HepG2 (cell line): ENCODE data around the gene UCKL1. TPM values are rescaled to one million over a fixed set of nuclear protein-coding genes. Genes with fewer than 3 reads are reported as not detected.

ENCODE experiments used
- ATAC-seq: fragments of 200-7000 bp; cut with Tn5 transposase; 3 replicates; pipeline ENCODE4 v1.9.1; 2020; ENCODE audit warnings: mild to moderate bottlenecking, moderate library complexity
- BruUV-seq: library from RNA; stranded (reverse); fragments of 400-500 nt; replicated peaks from 2 replicates; lab custom pipeline; 2021; lab: Mats Ljungman, UMichigan
- CTCF ChIA-PET: fragments of 300-600 bp; formaldehyde crosslinking; extraction: SDS; loops from one replicate; lab custom pipeline; 2021; ENCODE audit warnings: low total read pairs, inconsistent platforms, low intra/inter-chr PET ratio; lab: Yijun Ruan, JAX
- POLR2A ChIA-PET: fragments of 350-600 bp; sonication (Branson Sonifier 250); formaldehyde crosslinking; loops from one replicate; lab custom pipeline; 2020; ENCODE audit warnings: antibody characterized with exemption, inconsistent platforms; lab: Yijun Ruan, JAX
- DNase-seq: peaks from one replicate; pipeline ENCODE4 v3.0.0-alpha.2; 2015; ENCODE audit warnings: low spot score
- FAIRE-seq: peaks from 3 replicates; lab custom pipeline; 2011; peaks lifted over from hg19 to GRCh38; lab: Jason Lieb, UNC
- H2AFZ ChIP-seq: one replicate; pipeline ENCODE4 v1.6.1; 2011; ENCODE audit warnings: low read length, inconsistent platforms
- H3K27ac ChIP-seq: fragments of 300-600 bp; 3 replicates; pipeline ENCODE4 v1.8.0; 2011; ENCODE audit warnings: mixed run types, mild to moderate bottlenecking, mixed read lengths, low read length, inconsistent platforms; ENCODE audit not compliant: insufficient read depth; ENCODE audit errors: extremely low read length
- H3K27me3 ChIP-seq, 2 experiments: fragments of 200-600 bp in 1 of 2; 2 replicates in 1 of 2; 3 replicates in 1 of 2; pipeline versions ENCODE4 v1.6.0 to v1.8.0; 2011; ENCODE audit warnings: low read length in 2 of 2, mild to moderate bottlenecking in 2 of 2, moderate library complexity in 2 of 2, inconsistent platforms in 1 of 2; ENCODE audit not compliant: insufficient read depth in 2 of 2, control insufficient read depth in 1 of 2
- H3K36me3 ChIP-seq, 2 experiments: fragments of 200-600 bp in 1 of 2; replicated peaks in 1 of 2; 2 replicates in 1 of 2; 3 replicates in 1 of 2; pipeline versions ENCODE4 v1.5.1 to v1.8.0; 2011; ENCODE audit warnings: low read length in 2 of 2, inconsistent platforms in 1 of 2; ENCODE audit not compliant: insufficient read depth in 2 of 2, control insufficient read depth in 1 of 2
- H3K4me1 ChIP-seq: 2 replicates; pipeline ENCODE4 v1.5.1; 2012; ENCODE audit warnings: low read length, inconsistent platforms; ENCODE audit not compliant: insufficient read depth
- H3K4me2 ChIP-seq: 2 replicates; pipeline ENCODE4 v1.6.0; 2011; ENCODE audit warnings: low read depth, low read length, inconsistent platforms
- H3K4me3 ChIP-seq, 3 experiments: fragments of 200-600 bp in 1 of 3; sonication (generic), shearing (Covaris generic) in 1 of 3; replicated peaks in 1 of 3; 2 replicates each; pipeline ENCODE4 v1.5.1; 2011 to 2016; ENCODE audit warnings: low read length in 3 of 3, inconsistent platforms in 2 of 3, low read depth in 2 of 3, mild to moderate bottlenecking in 2 of 3, control low read depth in 1 of 3, mixed read lengths in 1 of 3; ENCODE audit not compliant: insufficient read depth in 1 of 3
- H3K79me2 ChIP-seq: one replicate; pipeline ENCODE4 v1.6.1; 2011; ENCODE audit warnings: low read length, inconsistent platforms; ENCODE audit not compliant: insufficient read depth
- H3K9ac ChIP-seq: 2 replicates; pipeline ENCODE4 v1.6.0; 2011; ENCODE audit warnings: mild to moderate bottlenecking, low read depth, low read length, inconsistent platforms; ENCODE audit not compliant: insufficient read depth
- H3K9me3 ChIP-seq: 2 replicates; pipeline ENCODE4 v1.5.1; 2012; ENCODE audit warnings: mild to moderate bottlenecking, low read length
- H4K20me1 ChIP-seq: 2 replicates; pipeline ENCODE4 v1.6.0; 2011; ENCODE audit warnings: inconsistent platforms, mild to moderate bottlenecking, low read length, moderate library complexity; ENCODE audit not compliant: insufficient read depth
- AGO2 ChIP-seq: fragments of 200-400 bp; formaldehyde crosslinking; optimal IDR thresholded peaks from 2 replicates; pipeline ENCODE3; 2017; ENCODE audit warnings: mild to moderate bottlenecking, low read depth, low read length, moderate library complexity
- AKAP8 ChIP-seq: sonication (generic); formaldehyde crosslinking; IDR thresholded peaks from 2 replicates; pipeline ENCODE4 v1.5.1; 2020; ENCODE audit warnings: mild to moderate bottlenecking, missing genetic modification reagents
- POLR2A ChIP-seq, 2 experiments: IDR thresholded peaks; 2 replicates each; pipeline ENCODE4 v1.6.1; 2011; ENCODE audit warnings: low read depth in 2 of 2, low read length in 2 of 2, mild to moderate bottlenecking in 1 of 2, moderate library complexity in 1 of 2; ENCODE audit not compliant: insufficient read depth in 1 of 2
- RBFOX2 ChIP-seq: fragments of 200-400 bp; formaldehyde crosslinking; IDR thresholded peaks from 2 replicates; pipeline ENCODE4 v1.6.1; 2017; ENCODE audit warnings: low read depth, mild to moderate bottlenecking, low read length
- RBM22 ChIP-seq: fragments of 200-400 bp; formaldehyde crosslinking; optimal IDR thresholded peaks from 2 replicates; pipeline ENCODE3; 2017; ENCODE audit warnings: mild to moderate bottlenecking, low read length, moderate library complexity
- SAFB2 ChIP-seq: sonication (generic); formaldehyde crosslinking; IDR thresholded peaks from 2 replicates; pipeline ENCODE4 v1.5.1; 2020; ENCODE audit warnings: missing genetic modification reagents, low read depth, mild to moderate bottlenecking, borderline replicate concordance
- SRSF1 ChIP-seq: fragments of 200-400 bp; formaldehyde crosslinking; optimal IDR thresholded peaks from 2 replicates; pipeline ENCODE3; 2017; ENCODE audit warnings: mild to moderate bottlenecking, low read depth, low read length, moderate library complexity
- ZNF768 ChIP-seq: sonication (generic); formaldehyde crosslinking; IDR thresholded peaks from 2 replicates; pipeline ENCODE4 v1.4.0; 2020; ENCODE audit warnings: missing genetic modification reagents
- ZNF773 ChIP-seq: sonication (generic); formaldehyde crosslinking; IDR thresholded peaks from 2 replicates; pipeline ENCODE4 v1.4.0; 2020; ENCODE audit warnings: missing genetic modification reagents, borderline replicate concordance
- WGBS: methylation state at CpG from one replicate; pipeline ENCODE4 v1.1.6; 2017; ENCODE audit warnings: low lambda C conversion rate; 5-methylcytosine and 5-hydroxymethylcytosine counted together
- in situ Hi-C: cut with HindIII; loops from 2 replicates; pipeline ENCODE4 v1.10.0; 2017; ENCODE audit warnings: low pct_unique_long_range_greater_than_20kb; ENCODE audit not compliant: extremely low pct_ligation_motif_present
- intact Hi-C: fragments of 100-400 bp; cut with micrococcal nuclease; formaldehyde crosslinking; loops from one replicate; pipeline ENCODE4 v1.10.0; 2022; ENCODE audit not compliant: unreplicated experiment
- polyA plus RNA-seq, 8 experiments: library from polyadenylated mRNA; depleted of rRNA in 3 of 8; stranded (reverse) in 7 of 8; unstranded in 1 of 8; fragments of >200 nt; fragmentation: Illumina TruSeq in 4 of 8; extraction: Trizol in 4 of 8; gene quantifications; 2 replicates each; pipeline versions ENCODE4 v1.2.1 to v1.2.3, GENCODE V29; 2011 to 2016; ENCODE audit warnings: low read depth in 4 of 8, missing spikeins in 1 of 8, mixed read lengths in 1 of 8; ENCODE audit not compliant: insufficient read depth in 1 of 8
- total RNA-seq, 5 experiments: library from RNA; depleted of rRNA; stranded (reverse); fragments of >200 nt; fragmentation: Illumina TruSeq; extraction: Trizol; gene quantifications; 2 replicates each; pipeline ENCODE4 v1.2.3, GENCODE V29; 2016; ENCODE audit warnings: low read depth in 1 of 5
- TF ChIP-seq, protein P1 (sequence below): sonication (generic); formaldehyde crosslinking; IDR thresholded peaks from 2 replicates; pipeline ENCODE4 v1.4.0; 2020; ENCODE audit warnings: missing genetic modification reagents
- TF ChIP-seq, protein P2 (sequence below): sonication (generic); formaldehyde crosslinking; IDR thresholded peaks from 2 replicates; pipeline ENCODE4 v1.8.0; 2022; ENCODE audit warnings: mild to moderate bottlenecking, missing genetic modification reagents, moderate library complexity

Gene UCKL1
- total and polyA plus RNA-seq, 2 of the 13 experiments (the other 11 are each of a cell fraction or from before 2014, with no cell fraction given): 50.2 to 126 TPM

DNA sequence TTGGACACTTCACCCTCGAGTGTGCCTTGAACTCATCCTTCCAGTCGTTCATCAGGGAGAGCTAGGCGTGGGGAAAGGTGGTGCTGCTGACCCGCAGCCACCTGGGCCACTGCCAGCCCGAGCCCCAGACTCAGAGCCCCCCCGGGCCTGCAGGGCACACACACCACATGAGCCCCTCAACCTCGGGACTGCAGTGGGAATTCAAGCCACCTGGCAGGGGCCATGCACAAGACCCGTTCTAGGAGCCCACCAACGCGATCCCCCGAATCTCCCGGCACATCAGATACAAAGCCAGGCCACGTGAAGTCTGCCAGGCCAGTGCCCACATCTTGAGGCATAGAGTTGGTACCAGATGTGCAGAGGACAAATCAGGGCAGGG, 10.7 kb upstream of the UCKL1 start:
- 93% methylated on average over 12 of the region's 13 CpGs for WGBS
- Histone ChIP-seq H3K9ac (no peak overlapping the region), H3K27me3 (no peaks in the 10 kb centered on the region), H3K4me1 (peaks cover 31% of the 10 kb centered on the region), H2AFZ (no peak overlapping the region), H3K36me3 (peaks cover 35 to 47% of the 10 kb centered on the region in 2 experiments), H3K27ac (no peak overlapping the region), H3K4me3 (no peak overlapping the region), H4K20me1 (no peaks in the 10 kb centered on the region), H3K79me2 (peaks cover 13% of the 10 kb centered on the region), H3K9me3 (no peaks in the 10 kb centered on the region), H3K4me2 (no peak overlapping the region)
- TF ChIP-seq ZNF768 (CRISPR knock-in tag) (0 out of 2 replicates have a peak, but pooled peaks have one; percentile 9), RBFOX2 (peak; percentile 64), POLR2A (IDR thresholded peaks at IDR 0.05; ENCODE audit: insufficient read depth in 1 of 2, low read depth in 2 of 2, low read length in 2 of 2) (peak in 1 of 2 experiments; percentile 28; a peak in 1 of 4 replicates), SRSF1 (no peak), AKAP8 (peak; percentile 40; the same call in 1 of the 2 replicates), RBM22 (peak; percentile 49), SAFB2 (CRISPR knock-in tag) (0 out of 2 replicates have a peak, but pooled peaks have one; percentile 62), AGO2 (peak; percentile 56), ZNF773 (CRISPR knock-in tag) (no peak)
- TF ChIP-seq, protein P1, sequence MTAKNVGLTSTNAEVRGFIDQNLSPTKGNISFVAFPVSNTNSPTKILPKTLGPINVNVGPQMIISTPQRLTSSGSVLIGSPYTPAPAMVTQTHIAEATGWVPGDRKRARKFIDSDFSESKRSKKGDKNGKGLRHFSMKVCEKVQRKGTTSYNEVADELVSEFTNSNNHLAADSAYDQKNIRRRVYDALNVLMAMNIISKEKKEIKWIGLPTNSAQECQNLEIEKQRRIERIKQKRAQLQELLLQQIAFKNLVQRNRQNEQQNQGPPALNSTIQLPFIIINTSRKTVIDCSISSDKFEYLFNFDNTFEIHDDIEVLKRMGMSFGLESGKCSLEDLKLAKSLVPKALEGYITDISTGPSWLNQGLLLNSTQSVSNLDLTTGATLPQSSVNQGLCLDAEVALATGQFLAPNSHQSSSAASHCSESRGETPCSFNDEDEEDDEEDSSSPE (CRISPR knock-in tag): no peak
- TF ChIP-seq, protein P2, sequence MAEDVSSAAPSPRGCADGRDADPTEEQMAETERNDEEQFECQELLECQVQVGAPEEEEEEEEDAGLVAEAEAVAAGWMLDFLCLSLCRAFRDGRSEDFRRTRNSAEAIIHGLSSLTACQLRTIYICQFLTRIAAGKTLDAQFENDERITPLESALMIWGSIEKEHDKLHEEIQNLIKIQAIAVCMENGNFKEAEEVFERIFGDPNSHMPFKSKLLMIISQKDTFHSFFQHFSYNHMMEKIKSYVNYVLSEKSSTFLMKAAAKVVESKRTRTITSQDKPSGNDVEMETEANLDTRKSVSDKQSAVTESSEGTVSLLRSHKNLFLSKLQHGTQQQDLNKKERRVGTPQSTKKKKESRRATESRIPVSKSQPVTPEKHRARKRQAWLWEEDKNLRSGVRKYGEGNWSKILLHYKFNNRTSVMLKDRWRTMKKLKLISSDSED (CRISPR knock-in tag): peak; percentile 56; the same call in 1 of the 2 replicates
- ChIA-PET CTCF (no interaction called here), POLR2A (interaction anchor here (0.8 to 3.1 kb wide), 3 partner anchors 8 to 13 kb away, joined by 3 to 78 read pairs (median 16); partner anchors contain the start of genes PRPF6, SAMD10 and UCKL1)
- no TSS peak for BruUV-seq
- in situ Hi-C loops (no loop called here), intact Hi-C loops (loop anchor here (10.0 kb wide), 1 partner anchor 1602 kb away; the partner anchor contains the start of gene LAMA5)
- FAIRE-seq (no peak), DNase-seq (no peak), ATAC-seq (no peak)
